ENCODE data around the gene PHKB.

- TF ChIP-seq CTCF (IDR thresholded peaks at IDR 0.05) = no peak
- no peak for TF ChIP-seq POLR2A (IDR thresholded peaks at IDR 0.05)
Measured at GRCh38 chr16:47504599-47504998, 43.5 kb downstream of the PHKB start.

Data from thyroid gland (tissue), 4 donors.